Activated naive CD4-positive, alpha-beta T cell treated with anti-CD3 and anti-CD28 coated beads, Interleukin-2, amount 10 ng/mL, durations not matched to agents 7 days and 5 days (primary cell): ENCODE measurements around the gene TIAM2.

Experiments
- CTCF ChIA-PET: fragments of 350-600 bp; sonication (Branson Sonifier 250); formaldehyde crosslinking; loops from one replicate; lab custom pipeline; 2021; ENCODE audit warnings: antibody characterized with exemption; lab: Charles Lee
- DNase-seq: peaks from one replicate; pipeline ENCODE4 v3.0.0-alpha.2; 2020
- H3K27ac Mint-ChIP-seq: one replicate; pipeline ENCODE4 v1.8.0; 2021; ENCODE audit warnings: mild to moderate bottlenecking, moderate library complexity, mixed read lengths
- H3K27me3 Mint-ChIP-seq: one replicate; pipeline ENCODE4 v1.8.0; 2021; ENCODE audit warnings: mild to moderate bottlenecking, mixed read lengths
- H3K36me3 Mint-ChIP-seq: one replicate; pipeline ENCODE4 v1.8.0; 2021; ENCODE audit warnings: mixed read lengths
- H3K4me1 Mint-ChIP-seq: one replicate; pipeline ENCODE4 v1.8.0; 2021; ENCODE audit warnings: mixed read lengths
- H3K4me3 Mint-ChIP-seq: one replicate; pipeline ENCODE4 v1.8.0; 2021; ENCODE audit warnings: mild to moderate bottlenecking, moderate library complexity, mixed read lengths
- H3K9me3 Mint-ChIP-seq: one replicate; pipeline ENCODE4 v1.8.0; 2021; ENCODE audit warnings: mixed read lengths

TIAM2 gene

DNA sequence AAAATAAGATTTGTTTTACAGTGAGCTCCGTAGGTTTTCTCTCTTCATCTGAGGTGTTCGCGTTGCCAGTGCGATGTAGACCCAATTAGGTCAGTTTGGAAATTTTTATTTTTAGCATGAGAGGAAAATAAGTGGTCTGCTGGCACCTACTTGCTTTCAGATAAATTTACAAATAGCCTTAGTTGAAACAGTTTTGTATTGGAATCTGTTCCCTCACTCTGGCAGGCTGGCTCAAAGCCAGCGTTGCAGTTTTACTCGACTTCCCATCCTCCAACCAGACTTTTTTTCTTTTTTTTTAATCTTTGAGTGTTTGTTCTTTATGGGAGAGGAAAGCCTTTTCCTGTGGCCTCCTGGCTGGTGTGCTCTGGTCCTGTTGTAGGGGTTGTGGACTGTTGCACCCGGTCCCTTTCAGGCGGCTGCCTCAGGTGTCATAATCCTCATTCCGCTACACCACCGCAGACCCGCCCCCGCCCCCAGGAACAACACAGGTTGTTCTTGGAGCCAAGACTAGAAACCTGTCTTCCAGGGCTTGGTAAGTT is 46.7 kb downstream of the TIAM2 start:
- Mint-ChIP-seq H3K4me1 (no peaks in the 10 kb centered on the region), H3K4me3 (no peak overlapping the region), H3K9me3 (no peaks in the 10 kb centered on the region), H3K27ac (no peak overlapping the region), H3K36me3 (no peaks in the 10 kb centered on the region), H3K27me3 (peaks cover 9% of the 10 kb centered on the region)
- no peak for DNase-seq
- CTCF ChIA-PET, result no interaction called here

DNA sequence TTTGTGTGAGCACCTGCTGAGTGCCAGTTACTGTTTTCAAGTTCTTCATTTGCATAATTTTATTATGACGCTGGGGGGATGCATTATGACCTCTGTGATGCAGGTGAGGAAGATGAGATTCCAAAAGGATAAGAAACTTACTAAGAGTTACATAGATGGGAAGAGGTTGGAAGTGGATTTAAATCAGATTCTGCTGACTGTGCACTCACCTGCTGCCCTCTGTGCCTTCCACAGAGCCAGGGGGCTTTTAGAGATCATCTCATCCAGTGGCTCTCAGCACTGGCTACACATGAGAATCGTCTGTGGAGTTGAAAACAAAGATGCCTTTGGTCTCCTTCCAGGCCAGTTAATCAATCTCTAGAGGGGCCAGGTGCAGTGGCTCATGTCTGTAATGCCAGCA is 47.9 kb downstream of the TIAM2 start:
- Mint-ChIP-seq H3K9me3 (no peaks in the 10 kb centered on the region), H3K27me3 (peaks cover 9% of the 10 kb centered on the region), H3K4me3 (no peak overlapping the region), H3K4me1 (no peaks in the 10 kb centered on the region), H3K36me3 (no peaks in the 10 kb centered on the region), H3K27ac (no peak overlapping the region)
- CTCF ChIA-PET, result no interaction called here
- no peak for DNase-seq

GRCh38 chr6:155045561-155046404 is 50.7 kb downstream of the TIAM2 start:
- Mint-ChIP-seq H3K27ac (no peak overlapping the region), H3K4me3 (no peak overlapping the region), H3K36me3 (no peaks in the 10 kb centered on the region), H3K27me3 (peaks cover 5% of the 10 kb centered on the region), H3K9me3 (no peaks in the 10 kb centered on the region), H3K4me1 (peaks cover 14% of the 10 kb centered on the region)
- no peak for DNase-seq
- CTCF ChIA-PET, result no interaction called here

- DNase-seq, result no peak
- Mint-ChIP-seq H3K4me1 (peaks cover 21% of the 10 kb centered on the region), H3K9me3 (no peaks in the 10 kb centered on the region), H3K36me3 (no peaks in the 10 kb centered on the region), H3K27ac (no peak overlapping the region), H3K27me3 (no peaks in the 10 kb centered on the region), H3K4me3 (no peak overlapping the region)
- CTCF ChIA-PET, result no interaction called here
Observed at GRCh38 chr6:155047523-155047922, 52.4 kb downstream of the TIAM2 start.

- peak overlapping the region; percentile 53 for H3K27ac Mint-ChIP-seq
Observed at GRCh38 chr6:155050311-155050710, 55.2 kb downstream of the TIAM2 start.

DNA sequence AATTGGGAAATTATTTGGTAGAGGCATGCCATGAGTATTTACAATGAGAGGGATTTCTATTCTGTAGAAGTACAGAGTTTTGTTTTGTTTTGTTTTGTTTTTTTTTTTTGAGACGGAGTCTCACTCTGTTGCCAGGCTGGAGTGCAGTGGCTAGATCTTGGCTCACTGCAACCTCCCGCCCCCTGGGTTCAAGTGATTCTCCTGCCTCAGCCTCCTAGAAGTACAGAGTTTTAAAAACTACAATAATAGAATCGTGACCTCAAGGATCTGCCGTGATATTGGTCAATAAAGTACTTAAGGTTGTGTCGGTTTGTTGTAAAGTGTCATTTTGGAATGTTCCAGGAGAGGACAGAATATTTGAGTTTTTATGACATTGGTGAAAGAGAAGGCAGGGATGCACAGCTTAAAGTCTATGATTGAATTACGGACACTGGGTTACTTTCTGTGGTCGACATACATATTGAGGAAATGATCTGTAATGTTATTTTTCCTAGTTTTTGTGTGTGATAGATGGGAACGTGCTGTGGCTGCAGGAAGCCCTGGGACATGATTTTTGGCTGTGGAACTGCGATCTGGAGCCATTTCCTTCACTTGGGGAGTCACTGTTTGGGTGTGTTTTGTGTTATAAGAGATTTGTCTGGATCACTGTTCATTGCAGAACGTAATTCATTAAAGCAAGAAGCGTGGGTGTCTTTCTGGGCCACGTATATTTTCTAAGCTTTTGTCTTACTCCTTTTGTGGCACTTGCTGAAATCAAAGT is 59.6 kb downstream of the TIAM2 start:
- no peak overlapping the region for H3K27ac Mint-ChIP-seq
- no peaks in the 10 kb centered on the region for H3K36me3 Mint-ChIP-seq
- H3K9me3 Mint-ChIP-seq, result no peaks in the 10 kb centered on the region
- DNase-seq, result no peak
- H3K27me3 Mint-ChIP-seq, result no peaks in the 10 kb centered on the region
- CTCF ChIA-PET, result no interaction called here
- H3K4me3 Mint-ChIP-seq, result no peak overlapping the region
- H3K4me1 Mint-ChIP-seq, result peaks cover 18% of the 10 kb centered on the region

More at GRCh38 chr6:155050311-155050710, 55.2 kb downstream of the TIAM2 start:
- H3K27me3 Mint-ChIP-seq, result no peaks in the 10 kb centered on the region
- peak; percentile 39 for DNase-seq
- CTCF ChIA-PET, result interaction anchor here (1.1 to 2.3 kb wide), 3 partner anchors 78 to 121 kb away, joined by 3 to 8 read pairs (median 3); no protein-coding TSS in a partner anchor
- H3K4me3 Mint-ChIP-seq, result no peak overlapping the region
- H3K36me3 Mint-ChIP-seq, result no peaks in the 10 kb centered on the region
- peaks cover 21% of the 10 kb centered on the region for H3K4me1 Mint-ChIP-seq
- no peaks in the 10 kb centered on the region for H3K9me3 Mint-ChIP-seq

DNA sequence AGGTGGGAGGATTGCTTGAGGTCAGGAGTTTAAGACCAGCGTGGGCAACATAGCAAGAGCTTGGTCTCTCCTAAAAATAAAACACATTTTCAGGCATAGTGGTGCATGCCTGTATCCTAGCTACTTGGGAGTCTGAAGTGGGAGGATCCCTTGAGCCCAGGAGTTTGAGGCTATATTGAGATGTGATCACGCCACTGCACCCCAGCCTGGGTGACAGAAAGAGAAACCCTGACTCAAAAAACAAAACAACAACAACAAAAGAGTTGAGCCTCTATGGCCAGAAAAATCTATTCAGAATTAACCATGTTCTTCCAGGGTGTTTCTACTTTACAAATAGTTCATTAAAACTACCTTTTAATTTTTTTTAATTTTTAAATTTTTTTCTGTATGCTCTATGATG is 60.6 kb downstream of the TIAM2 start:
- no peak for DNase-seq
- CTCF ChIA-PET, result interaction anchor here (1.2 kb wide), 1 partner anchor 18 kb away, joined by 3 read pairs; no protein-coding TSS in a partner anchor
- no peak overlapping the region for H3K4me3 Mint-ChIP-seq

GRCh38 chr6:155056756-155057155 is 61.6 kb downstream of the TIAM2 start:
- DNase-seq, result no peak
- Mint-ChIP-seq H3K9me3 (no peaks in the 10 kb centered on the region), H3K27me3 (no peaks in the 10 kb centered on the region), H3K4me3 (no peak overlapping the region), H3K4me1 (no peaks in the 10 kb centered on the region), H3K36me3 (no peaks in the 10 kb centered on the region), H3K27ac (no peak overlapping the region)
- CTCF ChIA-PET, result interaction anchor here (1.2 kb wide), 1 partner anchor 19 kb away, joined by 3 read pairs; no protein-coding TSS in a partner anchor

More for the DNA sequence above, 60.6 kb downstream of the TIAM2 start:
- Mint-ChIP-seq H3K27me3 (no peaks in the 10 kb centered on the region), H3K9me3 (no peaks in the 10 kb centered on the region), H3K36me3 (no peaks in the 10 kb centered on the region), H3K4me1 (peaks cover 7% of the 10 kb centered on the region), H3K27ac (no peak overlapping the region)

GRCh38 chr6:155061381-155061780 is 66.3 kb downstream of the TIAM2 start:
- CTCF ChIA-PET, result no interaction called here
- no peaks in the 10 kb centered on the region for H3K4me1 Mint-ChIP-seq
- no peaks in the 10 kb centered on the region for H3K9me3 Mint-ChIP-seq
- H3K36me3 Mint-ChIP-seq, result no peaks in the 10 kb centered on the region
- H3K27ac Mint-ChIP-seq, result no peak overlapping the region
- no peak overlapping the region for H3K4me3 Mint-ChIP-seq
- H3K27me3 Mint-ChIP-seq, result no peaks in the 10 kb centered on the region
- DNase-seq, result no peak

DNA sequence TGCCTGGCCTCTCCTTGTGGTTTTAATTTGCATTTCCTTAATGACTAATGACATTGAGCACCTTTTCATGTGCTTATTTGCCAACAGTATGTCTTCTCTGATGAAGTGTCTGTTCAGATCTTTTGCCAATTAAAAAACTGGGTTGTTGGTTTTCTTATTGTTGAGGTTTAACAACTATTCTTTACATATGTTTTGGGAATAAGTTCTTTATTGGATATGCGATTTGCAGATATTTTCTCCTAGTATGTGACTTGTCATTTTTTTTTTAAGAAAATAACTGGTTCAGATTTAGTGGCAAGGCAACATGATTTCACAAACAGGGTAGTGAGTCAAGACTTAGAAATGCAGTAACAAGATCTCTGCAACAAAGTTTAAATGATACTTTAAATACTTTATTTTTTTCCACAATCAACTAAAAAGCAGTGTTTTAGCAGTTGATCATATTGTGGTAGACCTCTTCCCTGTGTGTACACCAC is 67.8 kb downstream of the TIAM2 start:
- CTCF ChIA-PET, result no interaction called here
- H3K9me3 Mint-ChIP-seq, result no peaks in the 10 kb centered on the region
- no peak overlapping the region for H3K27ac Mint-ChIP-seq
- H3K36me3 Mint-ChIP-seq, result no peaks in the 10 kb centered on the region
- no peak for DNase-seq
- no peak overlapping the region for H3K4me3 Mint-ChIP-seq
- H3K27me3 Mint-ChIP-seq, result no peaks in the 10 kb centered on the region
- no peaks in the 10 kb centered on the region for H3K4me1 Mint-ChIP-seq

DNA sequence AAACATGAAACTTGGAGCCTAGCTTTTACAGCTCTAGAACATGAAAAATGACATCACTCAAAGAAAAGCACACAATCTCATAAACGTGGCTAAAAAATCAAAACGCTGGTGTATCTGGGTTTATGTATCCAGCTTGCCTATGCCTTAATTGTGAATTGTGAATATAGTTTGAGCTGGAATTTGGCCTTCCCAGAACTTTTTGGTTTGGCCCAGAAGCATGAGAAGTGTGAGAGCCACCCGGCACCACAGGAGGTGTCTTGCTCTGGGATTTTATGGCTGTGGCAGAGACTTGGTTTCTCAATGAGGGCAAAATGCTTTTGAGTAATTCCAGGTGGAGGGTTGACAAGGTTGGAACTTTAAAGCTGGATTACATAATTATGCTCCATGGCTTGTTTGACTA is 69.2 kb downstream of the TIAM2 start:
- no peaks in the 10 kb centered on the region for H3K27me3 Mint-ChIP-seq
- no peaks in the 10 kb centered on the region for H3K36me3 Mint-ChIP-seq
- no peaks in the 10 kb centered on the region for H3K9me3 Mint-ChIP-seq
- H3K4me3 Mint-ChIP-seq, result no peak overlapping the region
- DNase-seq, result no peak
- H3K27ac Mint-ChIP-seq, result no peak overlapping the region
- H3K4me1 Mint-ChIP-seq, result no peaks in the 10 kb centered on the region
- CTCF ChIA-PET, result no interaction called here

GRCh38 chr6:155066361-155066760 is 71.2 kb downstream of the TIAM2 start:
- DNase-seq, result no peak
- H3K9me3 Mint-ChIP-seq, result no peaks in the 10 kb centered on the region
- H3K4me3 Mint-ChIP-seq, result no peak overlapping the region
- CTCF ChIA-PET, result no interaction called here
- no peaks in the 10 kb centered on the region for H3K27me3 Mint-ChIP-seq
- H3K4me1 Mint-ChIP-seq, result no peaks in the 10 kb centered on the region
- H3K36me3 Mint-ChIP-seq, result no peaks in the 10 kb centered on the region
- no peak overlapping the region for H3K27ac Mint-ChIP-seq

DNA sequence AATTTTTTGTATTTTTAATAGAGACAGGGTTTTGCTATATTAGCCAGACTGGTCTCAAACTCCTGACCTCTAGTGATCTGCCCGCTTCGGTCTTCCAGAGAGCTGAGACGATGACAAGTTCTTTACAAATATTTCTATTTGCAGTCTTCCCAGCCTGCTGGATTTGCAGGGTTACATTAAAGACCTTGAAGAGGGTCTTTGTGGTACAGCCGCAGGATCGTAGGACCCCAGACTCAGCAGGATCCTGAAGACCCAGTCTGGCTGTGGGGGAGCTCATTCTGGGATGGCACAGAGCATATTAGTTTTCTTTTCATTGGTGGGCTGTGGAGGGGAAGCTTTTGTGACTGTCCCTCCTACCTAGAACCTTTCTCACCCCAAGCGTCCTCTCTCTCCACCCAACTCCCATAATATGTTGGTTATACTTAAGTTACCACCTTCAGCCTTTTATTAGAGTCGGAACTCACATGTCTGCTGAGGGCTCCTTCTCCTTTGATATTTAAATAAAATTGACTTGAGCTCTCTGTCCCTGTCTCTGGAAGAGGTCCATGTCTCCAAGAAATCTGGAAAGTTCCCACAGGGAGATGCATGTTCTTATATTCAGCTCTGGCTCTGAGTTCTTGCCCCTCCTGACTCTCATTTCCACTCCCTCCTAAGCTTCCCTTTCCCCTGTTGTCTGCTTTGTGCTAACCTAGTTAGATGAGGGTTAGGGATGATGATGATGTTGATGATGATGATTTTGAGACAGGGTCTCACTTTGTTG is 72.0 kb downstream of the TIAM2 start:
- H3K4me1 Mint-ChIP-seq, result no peaks in the 10 kb centered on the region
- no peaks in the 10 kb centered on the region for H3K27me3 Mint-ChIP-seq
- CTCF ChIA-PET, result no interaction called here
- no peaks in the 10 kb centered on the region for H3K9me3 Mint-ChIP-seq
- no peak for DNase-seq
- no peaks in the 10 kb centered on the region for H3K36me3 Mint-ChIP-seq
- no peak overlapping the region for H3K4me3 Mint-ChIP-seq
- no peak overlapping the region for H3K27ac Mint-ChIP-seq
